NCI-H82 treated with DMSO at 0.1 percent for 48 hours (cell line): ENCODE results near the gene SCFD2.
"Not testable (repeated sequence)": the region's sequence is repeated elsewhere in the genome, so short reads cannot be mapped to it uniquely, and the experiment has no call there.

Source experiments
- DNase-seq: peaks from one replicate; lab custom pipeline; 2025; ENCODE audit not compliant: unreplicated experiment; lab: John Stamatoyannopoulos, UW

Gene SCFD2

DNA sequence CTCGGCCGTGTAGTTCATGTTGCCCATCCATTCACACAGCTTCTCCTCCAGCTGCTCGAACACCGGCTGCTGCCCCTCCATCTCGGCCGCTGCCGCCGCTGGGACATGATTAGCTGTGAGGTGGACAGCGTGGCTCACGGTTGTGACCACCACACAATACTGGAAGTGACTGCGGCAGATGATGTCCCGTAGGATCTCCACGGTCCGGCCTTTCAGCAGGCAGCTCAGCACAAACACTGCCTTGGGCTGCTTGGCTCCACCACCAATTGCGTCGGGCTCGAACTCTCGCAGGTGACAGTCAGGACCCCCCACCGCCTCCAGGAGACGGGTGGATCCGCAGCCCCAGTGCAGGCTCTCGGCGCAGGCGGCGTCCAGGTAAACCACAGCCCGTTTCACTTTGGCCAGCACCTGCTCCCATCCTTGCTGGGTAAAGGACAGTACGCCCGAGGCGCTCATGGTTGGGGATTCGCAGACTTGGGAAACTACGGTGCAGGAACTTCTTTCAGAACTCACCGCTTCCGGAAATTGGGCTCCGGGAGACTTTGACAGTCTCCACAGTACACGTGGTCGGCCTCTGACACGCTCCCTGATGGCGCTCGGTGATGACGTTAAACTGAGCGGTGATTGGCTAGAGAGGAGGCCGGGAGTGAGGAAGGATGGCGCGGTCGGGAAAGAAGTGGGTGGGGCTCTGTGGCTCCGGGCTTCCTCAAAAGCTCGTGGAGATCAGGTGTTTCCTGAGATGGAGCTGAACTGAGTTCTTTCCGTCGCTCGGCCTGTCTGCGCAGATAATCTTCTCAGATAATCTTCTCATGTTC, at the start of gene SCFD2:
SCFD2 (minus strand) TSS at position 576 of the 815 bp plus-strand sequence.
- peak; percentile 82 for DNase-seq

DNA sequence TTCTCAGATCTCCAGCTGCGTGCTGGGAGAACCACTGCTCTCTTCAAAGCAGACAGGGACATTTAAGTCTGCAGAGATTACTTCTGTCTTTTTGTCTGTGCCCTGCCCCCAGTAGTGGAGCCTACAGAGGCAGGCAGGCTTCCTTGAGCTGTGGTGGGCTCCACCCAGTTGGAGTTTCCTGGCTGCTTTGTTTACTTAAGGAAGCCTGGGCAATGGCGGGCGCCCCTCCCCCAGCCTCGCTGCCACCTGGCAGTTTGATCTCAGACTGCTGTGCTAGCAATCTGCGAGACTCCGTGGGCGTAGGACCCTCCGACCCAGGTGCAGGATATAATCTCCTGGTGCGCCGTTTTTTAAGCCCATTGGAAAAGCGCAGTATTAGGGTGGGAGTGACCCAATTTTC, 43.6 kb upstream of the SCFD2 start:
- DNase-seq: not testable (repeated sequence)

DNA sequence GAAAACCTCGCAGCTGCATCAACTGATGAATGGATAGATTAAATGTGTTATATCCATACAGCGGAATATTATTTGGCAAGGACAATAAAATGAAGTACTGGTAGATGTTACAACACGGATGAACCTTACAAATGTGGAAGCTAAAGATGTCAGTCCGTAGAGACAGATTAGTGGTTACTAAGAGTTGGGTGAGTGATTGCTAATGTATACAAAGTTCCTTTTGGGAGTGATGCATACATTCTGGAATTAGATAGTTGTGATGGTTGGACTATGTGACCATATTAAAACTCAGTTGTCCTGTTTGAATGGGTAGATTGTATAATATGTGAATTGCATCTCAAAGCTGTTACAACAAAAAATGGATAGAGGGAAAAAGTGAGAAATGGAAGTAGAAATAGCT, 14.4 kb upstream of the SCFD2 start:
- DNase-seq: no peak

DNA sequence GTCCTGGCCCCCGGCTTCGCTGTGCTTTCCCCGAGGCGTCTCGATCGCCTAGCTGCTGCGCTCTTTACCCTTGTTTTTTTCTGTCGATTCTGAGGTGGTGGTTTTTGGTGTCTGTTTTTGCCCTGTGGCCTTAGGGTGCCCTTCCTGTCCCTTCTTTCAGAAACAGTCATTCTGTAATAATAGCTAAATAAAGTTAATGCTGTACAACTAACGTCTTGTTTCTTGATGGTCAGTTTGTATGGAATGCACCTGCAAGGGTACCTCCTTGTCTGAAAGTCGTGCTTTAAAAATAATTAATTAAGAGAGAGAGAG, 12.3 kb upstream of the SCFD2 start:
- no peak for DNase-seq

DNA sequence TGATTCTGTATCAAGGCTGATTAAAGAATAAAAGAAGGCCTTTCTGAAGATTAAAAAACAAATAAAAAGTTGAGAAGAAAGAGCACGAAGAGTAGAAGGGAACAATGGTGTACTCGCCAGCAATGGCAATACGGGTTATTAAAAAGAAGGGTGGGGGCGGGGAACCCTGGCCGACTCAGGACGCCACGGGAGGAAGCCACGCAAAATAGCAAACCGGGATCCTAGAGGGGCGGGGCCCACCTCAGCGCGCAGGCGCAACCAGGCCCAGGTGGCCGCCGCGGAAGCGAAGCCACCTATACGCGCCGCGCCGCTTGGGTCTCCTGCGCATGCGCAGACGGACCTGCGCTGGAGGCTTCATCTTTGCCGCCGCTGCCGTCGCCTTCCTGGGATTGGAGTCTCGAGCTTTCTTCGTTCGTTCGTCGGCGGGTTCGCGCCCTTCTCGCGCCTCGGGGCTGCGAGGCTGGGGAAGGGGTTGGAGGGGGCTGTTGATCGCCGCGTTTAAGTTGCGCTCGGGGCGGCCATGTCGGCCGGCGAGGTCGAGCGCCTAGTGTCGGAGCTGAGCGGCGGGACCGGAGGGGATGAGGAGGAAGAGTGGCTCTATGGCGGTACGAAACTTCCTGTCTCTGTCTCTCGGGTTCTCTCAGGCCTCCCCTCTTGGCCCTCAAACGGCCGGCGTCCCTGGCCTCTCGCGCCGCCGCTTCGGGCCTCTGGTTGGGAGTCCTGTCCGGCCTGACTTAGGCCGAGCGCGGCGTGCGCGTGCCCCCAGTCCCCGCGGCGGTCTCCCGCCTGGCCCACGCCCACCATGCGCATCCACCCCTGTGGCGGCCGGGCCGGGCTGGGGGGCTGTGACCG, 11.7 kb upstream of the SCFD2 start, which contains the start of gene FIP1L1:
FIP1L1 (plus strand) TSS at position 323 of the 852 bp plus-strand sequence; CDS start at position 521, 198 bp downstream.
- DNase-seq: peak; percentile 60

DNA sequence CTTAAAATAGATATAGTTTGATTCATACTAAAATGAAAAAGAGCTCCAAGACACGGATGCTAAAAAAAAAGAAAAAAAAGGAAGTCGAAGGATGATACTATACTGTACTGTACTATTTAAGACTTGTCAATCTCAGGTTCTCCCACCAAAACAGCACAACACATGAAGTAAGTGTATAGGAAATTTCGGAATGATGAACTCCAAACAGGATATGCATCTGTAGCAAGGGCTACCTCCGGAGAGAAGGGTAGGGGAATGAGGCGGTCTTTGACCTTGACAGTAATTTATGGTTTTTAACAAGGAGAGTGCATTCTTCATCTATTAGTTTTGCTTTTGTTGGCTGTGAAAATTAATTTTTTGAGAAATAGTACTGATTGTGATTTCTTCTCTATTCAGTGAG, 11.0 kb upstream of the SCFD2 start:
- DNase-seq: no peak

DNA sequence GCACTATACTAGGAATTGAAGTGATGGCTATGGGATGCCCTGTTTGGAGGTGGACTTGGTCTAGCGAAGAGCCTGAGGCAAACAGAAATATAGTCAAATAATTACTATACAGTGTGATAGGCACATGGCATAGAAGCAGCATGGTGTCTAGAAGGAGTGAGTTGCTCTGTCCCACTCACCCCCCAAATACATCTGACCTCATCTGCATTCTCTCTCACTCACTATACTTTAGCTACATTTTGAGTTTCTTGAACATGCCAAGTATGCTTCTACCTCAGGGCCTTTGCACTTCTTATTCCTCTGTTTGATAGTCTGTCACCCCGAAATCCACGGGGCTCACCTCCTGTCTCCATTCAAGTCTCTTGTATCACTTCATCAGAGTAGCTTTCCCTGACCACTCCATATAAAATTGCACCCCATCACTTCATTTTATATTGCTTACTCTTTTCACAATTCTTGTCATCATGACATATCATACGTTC, 9.0 kb upstream of the SCFD2 start:
- no peak for DNase-seq

DNA sequence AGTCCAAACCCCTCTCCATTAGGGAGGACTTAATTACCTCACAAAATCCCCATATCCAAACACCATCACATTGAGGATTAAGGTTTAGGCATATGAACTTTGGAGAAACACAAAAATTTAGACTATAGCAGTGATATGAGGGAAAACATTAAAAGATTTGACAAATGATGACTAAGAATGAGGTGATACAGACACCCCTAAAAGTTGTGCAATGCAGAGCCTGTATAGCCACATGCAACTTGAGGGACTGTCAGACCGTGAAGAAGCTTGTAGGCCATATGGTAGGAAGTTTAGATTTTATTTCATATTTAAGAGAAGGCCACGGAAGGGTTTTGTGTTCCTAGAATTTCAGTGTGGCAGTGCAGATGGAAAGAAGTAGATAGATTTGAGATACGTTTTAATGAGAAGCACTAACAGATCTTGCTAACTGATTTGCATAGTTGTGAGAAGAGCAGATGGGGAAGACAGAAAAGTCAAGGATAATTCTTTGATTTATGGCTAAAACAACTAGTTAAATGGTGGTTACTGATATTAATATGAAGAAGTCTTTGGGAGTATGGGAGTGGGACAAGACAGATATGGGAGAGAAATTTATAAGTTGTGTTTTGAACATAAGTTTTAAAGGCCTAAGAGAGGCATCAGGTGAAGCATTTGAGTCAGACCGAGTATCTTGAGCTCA, 6.1 kb upstream of the SCFD2 start:
- no peak for DNase-seq

DNA sequence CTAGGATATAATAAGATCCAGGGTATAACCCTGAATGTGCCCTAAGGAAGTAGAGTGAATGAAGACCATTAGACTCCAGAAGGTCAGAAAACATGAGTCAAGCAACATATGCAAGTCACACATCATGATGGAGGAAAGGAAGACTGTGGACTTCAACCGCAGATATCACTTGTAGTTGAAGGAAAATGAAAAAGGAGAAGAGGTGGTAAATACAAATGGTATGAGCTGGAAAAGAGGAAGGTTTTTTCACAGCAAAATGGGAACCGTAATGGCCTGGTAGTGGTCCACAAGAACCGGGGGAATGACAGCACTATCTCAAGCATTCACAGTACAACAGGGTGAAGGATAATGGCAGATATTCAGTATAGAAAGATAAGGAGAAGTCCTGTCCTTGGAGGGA, 5.2 kb upstream of the SCFD2 start:
- no peak for DNase-seq

DNA sequence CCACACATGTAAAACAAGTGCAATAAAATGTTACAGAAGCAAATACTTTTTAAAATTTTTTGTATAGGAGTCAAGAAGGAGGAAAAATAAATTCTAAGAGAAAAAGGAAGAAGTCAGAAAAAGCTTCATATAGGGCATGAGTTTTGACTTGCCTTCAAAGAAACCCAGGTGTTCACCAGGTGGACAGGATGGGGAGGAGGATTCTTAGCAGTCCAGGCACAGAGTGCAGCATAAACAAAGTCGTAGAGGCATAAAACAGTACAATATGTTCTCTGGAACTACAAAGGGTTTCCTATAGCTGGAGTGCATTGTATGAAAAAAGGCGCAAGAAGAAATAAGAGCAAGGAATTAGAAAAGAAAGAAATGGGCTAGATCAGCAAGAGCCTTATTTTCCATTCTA, 1.9 kb upstream of the SCFD2 start:
- no peak for DNase-seq

DNA sequence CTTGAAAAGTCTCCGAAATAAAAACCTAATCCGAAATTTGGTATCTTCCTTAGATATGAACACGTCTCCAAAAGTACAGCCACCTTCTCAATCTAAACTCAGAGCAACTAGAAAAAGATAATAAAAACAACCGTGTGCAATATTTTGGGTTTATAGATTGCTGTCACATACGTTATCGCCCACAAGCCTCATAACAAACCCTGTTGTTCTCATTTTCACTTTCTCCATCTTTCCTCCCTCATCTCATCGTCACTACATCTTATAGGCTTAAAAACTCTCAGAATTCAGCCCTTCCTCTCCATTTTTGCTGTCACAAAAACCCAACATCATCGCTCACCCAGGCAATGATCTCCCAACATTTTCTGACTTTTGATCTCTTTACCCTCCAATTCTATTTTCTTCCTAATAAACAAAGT, 448 bp upstream of the SCFD2 start:
- DNase-seq: no peak

DNA sequence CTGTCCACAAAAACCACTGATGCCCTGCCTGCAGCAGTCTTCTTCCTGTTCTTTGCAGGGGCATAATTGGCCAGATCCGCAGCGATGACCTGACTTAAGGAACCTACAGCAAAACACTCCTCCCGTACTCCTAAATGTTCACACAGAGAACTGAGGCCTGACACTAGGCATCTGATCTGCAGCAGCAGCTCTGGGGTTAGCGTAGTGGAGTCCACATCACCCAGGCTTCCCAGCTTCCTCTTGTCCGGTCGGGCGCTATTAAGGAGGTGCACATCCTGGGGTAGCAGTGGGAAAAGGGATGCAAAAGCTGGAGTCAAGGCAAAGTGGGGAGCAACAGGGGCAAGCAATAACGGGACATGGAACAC, 758 bp downstream of the SCFD2 start:
- no peak for DNase-seq

DNA sequence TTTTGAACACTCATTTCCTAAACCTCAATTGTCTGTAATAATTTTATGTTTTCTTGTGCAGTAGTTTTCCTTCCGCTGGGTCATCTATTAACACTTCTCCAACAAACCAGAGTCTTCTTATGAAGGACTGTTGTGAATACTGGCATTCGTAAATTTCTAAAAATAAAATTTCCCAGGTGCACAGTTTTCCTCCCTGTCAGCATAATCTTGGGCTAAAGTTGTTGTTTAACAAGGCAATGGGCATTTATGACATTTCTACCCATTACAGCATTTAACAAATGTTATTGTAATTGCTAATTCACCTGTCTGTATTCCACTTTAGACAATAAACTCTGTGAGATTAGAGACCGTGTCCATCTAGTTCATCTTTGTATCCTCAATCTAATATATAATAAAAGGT, 1.2 kb downstream of the SCFD2 start:
- no peak for DNase-seq

DNA sequence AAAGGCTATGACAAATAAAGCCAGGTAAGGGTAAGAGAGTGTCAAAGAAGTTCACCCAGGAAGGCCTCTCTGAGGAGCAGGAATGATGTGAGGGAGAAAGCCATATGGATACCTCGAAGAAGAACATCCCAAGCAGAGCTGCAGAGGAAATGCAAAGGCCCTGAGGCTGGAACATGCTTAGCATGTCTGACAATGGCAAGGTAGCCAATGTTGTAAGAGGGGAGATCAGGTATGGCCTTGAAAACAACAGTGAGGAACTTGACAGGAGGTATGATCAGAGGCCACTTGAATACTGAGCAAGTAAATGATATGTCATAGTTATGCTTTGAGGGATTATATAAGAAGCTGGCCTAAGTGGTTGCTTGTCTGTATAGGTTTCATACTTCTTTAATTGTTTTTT, 3.8 kb downstream of the SCFD2 start:
- DNase-seq: no peak

DNA sequence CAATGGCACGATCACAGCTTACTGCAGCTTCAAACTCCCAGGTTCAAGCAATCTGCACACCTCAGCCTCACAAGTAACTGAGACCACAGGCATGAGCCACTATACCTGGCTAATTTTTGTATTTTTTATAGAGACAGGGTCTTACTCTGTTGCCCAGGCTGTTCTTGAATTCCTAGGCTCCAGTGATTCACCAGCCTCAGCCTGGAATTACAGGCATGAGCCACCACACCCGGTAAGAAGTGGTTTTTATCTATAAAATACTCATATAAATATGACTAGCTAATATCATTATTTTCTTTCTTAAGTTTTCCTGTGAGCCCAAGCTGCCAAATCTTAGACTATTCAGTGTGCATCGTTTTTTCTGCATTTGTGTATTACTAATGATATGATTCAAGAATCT, 4.4 kb downstream of the SCFD2 start:
- DNase-seq: no peak

DNA sequence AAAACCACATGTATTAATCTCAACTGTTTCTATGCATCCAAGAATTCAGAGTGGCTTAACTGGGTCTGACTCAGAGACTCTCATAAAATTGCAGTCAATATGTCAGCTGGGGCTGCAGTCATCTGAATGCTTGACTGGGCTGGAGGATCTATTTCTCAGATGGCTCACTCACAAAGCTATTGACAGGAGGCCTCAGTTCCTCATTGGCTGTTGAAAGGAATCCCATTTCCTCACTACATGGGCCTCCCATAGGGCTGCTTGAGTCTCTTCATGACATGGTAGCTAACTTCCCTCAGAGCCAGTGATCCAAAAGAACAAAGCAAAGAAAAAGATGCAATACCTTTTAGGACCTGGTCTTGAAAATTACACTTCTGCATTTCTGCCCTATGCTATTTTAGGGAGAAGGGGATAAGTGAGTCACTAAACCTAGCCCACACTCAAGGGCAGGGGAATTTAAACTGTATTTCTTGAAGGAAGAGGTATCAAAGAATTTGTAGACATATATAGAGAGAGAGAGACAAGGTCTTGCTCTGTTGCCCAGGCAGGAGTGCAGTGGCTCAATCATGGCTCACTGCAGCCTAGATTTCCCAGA, 9.8 kb downstream of the SCFD2 start:
- no peak for DNase-seq

DNA sequence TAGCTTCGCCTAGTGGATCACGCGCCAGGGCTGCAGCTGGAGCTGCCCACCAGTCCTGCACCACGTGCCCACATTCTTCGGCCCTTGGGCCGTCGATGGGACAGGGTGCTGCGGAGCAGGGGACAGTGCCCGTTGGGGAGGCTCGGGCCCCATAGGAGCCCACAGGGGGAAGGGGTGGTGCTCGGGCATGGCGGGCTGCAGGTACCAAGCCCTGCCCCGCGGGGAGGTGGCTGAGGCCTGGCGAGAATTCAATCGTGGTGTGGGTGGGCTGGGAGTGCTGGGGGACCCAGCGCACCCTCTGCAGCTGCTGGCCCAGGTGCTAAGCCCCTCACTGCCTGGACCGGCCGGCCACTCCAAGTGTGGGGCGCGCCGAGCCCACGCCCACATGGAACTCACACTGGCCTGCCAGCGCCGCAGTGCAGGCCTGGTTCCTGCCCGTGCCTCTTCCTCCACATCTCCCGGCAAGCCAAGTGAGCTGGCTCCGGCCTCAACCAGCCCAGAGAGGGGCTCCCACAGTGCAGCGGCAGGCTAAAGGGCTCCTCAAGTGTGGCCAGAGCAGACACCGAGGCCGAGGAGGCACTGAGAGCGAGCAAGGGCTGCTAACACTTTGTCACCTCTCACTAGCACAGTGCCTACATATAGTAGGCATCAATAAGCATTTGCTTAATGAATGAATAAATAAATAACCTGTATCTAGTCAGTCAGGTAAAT, 11.7 kb downstream of the SCFD2 start:
- DNase-seq: no peak

DNA sequence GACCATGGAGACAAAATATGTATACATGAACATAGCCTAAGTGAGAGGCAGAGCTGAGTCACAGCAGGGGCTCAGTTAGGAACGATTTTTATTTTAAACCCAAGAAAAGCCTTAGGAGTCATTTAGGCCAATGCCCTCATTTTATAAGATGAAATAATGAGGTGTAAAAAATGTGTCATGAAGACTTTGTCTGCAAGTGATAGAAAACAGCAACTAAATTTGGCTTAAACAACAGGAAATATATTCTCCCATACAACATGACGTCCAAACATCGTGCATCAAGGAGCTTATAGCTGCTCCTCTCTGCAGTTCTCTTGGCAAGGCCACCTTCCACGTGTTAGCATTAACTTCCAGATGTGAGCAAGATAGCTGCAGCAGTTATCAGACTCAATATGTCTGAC, 16.8 kb downstream of the SCFD2 start:
- no peak for DNase-seq

DNA sequence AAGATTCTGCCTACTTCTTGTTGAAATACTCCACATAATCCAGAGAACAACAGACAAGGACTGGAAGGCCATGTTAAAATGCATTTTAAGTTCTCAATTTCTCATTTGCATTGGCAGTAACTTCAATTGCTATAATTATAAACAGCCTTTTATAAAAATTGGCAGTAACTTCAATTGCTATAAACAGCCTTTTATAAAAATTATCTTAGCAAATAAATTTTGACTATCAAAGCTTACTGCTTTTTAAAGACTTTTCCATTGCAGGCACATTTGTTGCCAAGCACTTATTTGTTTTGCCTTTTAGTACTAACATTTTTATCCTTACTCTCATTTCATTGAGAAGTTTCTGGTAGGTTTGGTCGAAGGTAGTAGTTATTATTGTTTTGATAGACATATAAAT, 17.8 kb downstream of the SCFD2 start:
- DNase-seq: no peak

DNA sequence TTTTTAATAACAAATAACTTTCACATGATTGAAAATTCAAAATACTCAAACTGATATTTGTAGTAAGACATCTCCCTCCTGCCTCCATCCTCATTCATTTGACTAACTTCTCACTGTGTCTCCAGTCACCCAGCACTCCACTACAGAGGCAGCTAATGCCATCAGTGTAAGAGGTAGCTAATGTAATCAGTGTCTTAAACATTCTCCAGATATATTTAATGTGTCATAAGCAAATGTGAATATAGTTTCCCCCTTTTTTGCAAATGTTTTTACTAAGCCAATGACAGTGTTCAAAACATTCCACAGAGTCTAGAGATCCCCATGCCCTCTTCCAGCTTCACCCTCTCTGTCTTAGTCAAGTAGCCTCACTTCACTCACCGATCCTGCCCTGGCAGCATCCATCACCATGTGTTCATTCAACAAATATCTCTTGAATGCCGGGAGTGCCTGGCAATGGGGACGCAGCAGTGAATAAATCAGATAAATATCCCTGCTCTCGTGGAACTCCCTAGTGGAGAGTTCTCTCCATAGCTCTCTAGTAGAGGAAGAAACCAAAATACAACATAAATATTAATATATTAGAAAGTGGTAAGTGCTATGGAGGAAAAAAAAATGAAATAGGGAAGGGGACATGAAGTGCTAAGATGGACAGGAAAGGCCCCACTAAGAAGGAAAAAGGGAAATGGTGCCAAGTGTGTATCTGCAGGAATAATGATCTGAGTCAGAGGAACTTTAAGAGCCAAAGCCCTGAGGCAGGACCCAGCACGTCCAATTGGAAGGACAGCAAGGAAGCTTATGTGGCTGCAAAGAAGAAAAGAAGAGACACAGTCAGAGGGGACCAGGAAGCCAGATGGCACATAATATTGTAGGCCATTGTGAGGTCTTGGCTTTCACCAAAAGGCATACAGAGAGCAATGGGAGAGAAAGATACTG, 18.7 kb downstream of the SCFD2 start:
- no peak for DNase-seq
